Measurements from ENCODE around the gene SCN2A. TPM values are rescaled to one million over a fixed set of nuclear protein-coding genes. Genes with fewer than 3 reads are reported as not detected.

The SCN2A gene
- total and polyA plus RNA-seq, 2 donors (not counting 1 experiment from before 2014, with no cell fraction given) = 0.22 to 0.24 TPM

DNA sequence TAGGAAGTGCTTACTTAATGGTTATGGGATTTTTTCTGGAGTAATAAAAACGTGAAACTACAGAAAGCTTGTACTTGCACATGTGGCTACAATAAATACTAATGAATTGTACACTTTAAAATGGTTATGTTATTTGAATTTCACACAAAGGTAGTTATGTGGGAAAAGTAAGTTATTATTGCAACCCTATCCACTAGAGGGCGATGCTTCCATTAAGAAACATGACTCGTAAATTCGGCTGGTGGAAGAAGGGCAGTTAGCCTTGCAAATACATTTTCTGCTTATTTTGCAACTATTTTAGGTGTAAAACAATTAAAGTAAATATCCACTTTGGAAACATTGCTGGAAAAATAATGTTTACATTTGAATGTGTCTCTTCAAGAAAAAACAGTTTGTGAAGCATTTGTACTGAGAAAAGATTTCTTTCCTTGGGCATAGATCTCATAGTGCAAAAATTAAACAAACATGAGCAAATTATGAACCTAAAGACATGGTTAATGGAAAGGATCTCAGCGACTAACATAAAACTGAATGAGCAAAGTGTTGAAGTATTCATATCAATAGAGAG is 162.2 kb downstream of the SCN2A start:
- Mint-ChIP-seq H3K27me3 (peaks cover 3% of the 10 kb centered on the region), H3K4me1 (no peaks in the 10 kb centered on the region), H3K27ac (no peak overlapping the region), H3K4me3 (no peak overlapping the region), H3K9me3 (ENCODE audit: insufficient read depth) (no peaks in the 10 kb centered on the region)
- no peak overlapping the region for H3K4me3 ChIP-seq (ENCODE audit: control extremely low read depth in 1 of 5, extremely low read depth in 1 of 5, insufficient read depth in 1 of 5, low read depth in 2 of 5, low read length in 4 of 5)
- H3K9ac ChIP-seq (ENCODE audit: low read length) = no peak overlapping the region
- intact Hi-C loops (cut with micrococcal nuclease) = loop anchor here (1.0 to 2.0 kb wide), 5 partner anchors 297 to 727 kb away; partner anchors contain the start of gene SCN1A
- DNase-seq = peak; percentile 75
- CTCF ChIA-PET = interaction anchor here (0.7 to 5.1 kb wide), 10 partner anchors 10 to 510 kb away, joined by 3 to 133 read pairs (median 4); no protein-coding TSS in a partner anchor
- no peaks in the 10 kb centered on the region for H4K20me1 ChIP-seq (ENCODE audit: control insufficient read depth, insufficient read depth, low read length, poor library complexity, severe bottlenecking)
- H3K4me2 ChIP-seq (replicated peaks; ENCODE audit: low read depth, low read length, poor library complexity, severe bottlenecking) = no peak overlapping the region
- no peaks in the 10 kb centered on the region for H3K36me3 ChIP-seq (replicated peaks in 1 of 2; ENCODE audit: control extremely low read depth in 1 of 2, control insufficient read depth in 1 of 2, extremely low read depth in 1 of 2, insufficient read depth in 2 of 2, low read length in 1 of 2)
- H2AFZ ChIP-seq (ENCODE audit: insufficient read depth, low read depth, low read length, poor library complexity, severe bottlenecking) = no peak overlapping the region
- POLR2A ChIA-PET = no interaction called here
- no peaks in the 10 kb centered on the region for H3K4me1 ChIP-seq (ENCODE audit: control insufficient read depth in 2 of 2, insufficient read depth in 2 of 2, low read length in 2 of 2)
- H3K27me3 ChIP-seq (replicated peaks in 1 of 4; ENCODE audit: control extremely low read depth in 1 of 4, control insufficient read depth in 3 of 4, insufficient read depth in 4 of 4, low read length in 3 of 4) = no peaks in the 10 kb centered on the region
- H3K79me2 ChIP-seq (ENCODE audit: control insufficient read depth, insufficient read depth, low read length) = no peaks in the 10 kb centered on the region
- WGBS (ENCODE audit: insufficient coverage) = no CpG with 5 or more reads among the region's 5 CpGs
- no peaks in the 10 kb centered on the region for H3K9me3 ChIP-seq (ENCODE audit: control extremely low read depth in 1 of 3, control insufficient read depth in 2 of 3, insufficient read depth in 1 of 3, low read length in 2 of 3)
- no peak for TF ChIP-seq EZH2 (IDR thresholded peaks at IDR 0.05; ENCODE audit: borderline replicate concordance, insufficient read depth, low read depth, low read length, poor library complexity, severe bottlenecking)
- TF ChIP-seq, protein P1, sequence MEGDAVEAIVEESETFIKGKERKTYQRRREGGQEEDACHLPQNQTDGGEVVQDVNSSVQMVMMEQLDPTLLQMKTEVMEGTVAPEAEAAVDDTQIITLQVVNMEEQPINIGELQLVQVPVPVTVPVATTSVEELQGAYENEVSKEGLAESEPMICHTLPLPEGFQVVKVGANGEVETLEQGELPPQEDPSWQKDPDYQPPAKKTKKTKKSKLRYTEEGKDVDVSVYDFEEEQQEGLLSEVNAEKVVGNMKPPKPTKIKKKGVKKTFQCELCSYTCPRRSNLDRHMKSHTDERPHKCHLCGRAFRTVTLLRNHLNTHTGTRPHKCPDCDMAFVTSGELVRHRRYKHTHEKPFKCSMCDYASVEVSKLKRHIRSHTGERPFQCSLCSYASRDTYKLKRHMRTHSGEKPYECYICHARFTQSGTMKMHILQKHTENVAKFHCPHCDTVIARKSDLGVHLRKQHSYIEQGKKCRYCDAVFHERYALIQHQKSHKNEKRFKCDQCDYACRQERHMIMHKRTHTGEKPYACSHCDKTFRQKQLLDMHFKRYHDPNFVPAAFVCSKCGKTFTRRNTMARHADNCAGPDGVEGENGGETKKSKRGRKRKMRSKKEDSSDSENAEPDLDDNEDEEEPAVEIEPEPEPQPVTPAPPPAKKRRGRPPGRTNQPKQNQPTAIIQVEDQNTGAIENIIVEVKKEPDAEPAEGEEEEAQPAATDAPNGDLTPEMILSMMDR (IDR thresholded peaks at IDR 0.05) = peak; percentile 83
- no peak for ATAC-seq (ENCODE audit: low read depth)
- H3K27ac ChIP-seq (ENCODE audit: low read length in 2 of 2) = no peak overlapping the region

DNA sequence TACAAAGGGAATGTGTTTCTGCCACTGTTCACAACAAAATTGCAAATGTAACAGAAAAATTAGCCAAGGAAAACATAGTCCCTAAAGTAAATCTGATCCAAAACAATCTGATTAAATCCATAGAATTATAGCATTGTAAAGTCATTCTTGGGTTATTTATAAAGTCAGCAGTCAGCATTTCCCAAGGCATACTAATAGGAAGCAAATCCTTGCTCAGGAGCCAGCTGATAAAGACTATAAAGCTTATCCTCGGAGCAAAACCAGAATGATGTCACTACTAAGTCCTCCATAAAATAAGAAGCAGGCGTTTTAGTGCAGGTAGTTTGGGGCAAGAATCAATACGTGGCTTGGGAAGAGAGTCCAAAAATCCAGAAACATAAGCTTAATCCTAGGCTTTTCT is 162.9 kb downstream of the SCN2A start:
- H3K4me3 Mint-ChIP-seq = no peak overlapping the region
- Histone ChIP-seq H2AFZ (ENCODE audit: insufficient read depth, low read depth, low read length, poor library complexity, severe bottlenecking) (no peak overlapping the region), H3K4me3 (ENCODE audit: control extremely low read depth in 1 of 5, extremely low read depth in 1 of 5, insufficient read depth in 1 of 5, low read depth in 2 of 5, low read length in 4 of 5) (no peak overlapping the region), H3K4me2 (replicated peaks; ENCODE audit: low read depth, low read length, poor library complexity, severe bottlenecking) (no peak overlapping the region), H3K27me3 (replicated peaks in 1 of 4; ENCODE audit: control extremely low read depth in 1 of 4, control insufficient read depth in 3 of 4, insufficient read depth in 4 of 4, low read length in 3 of 4) (no peaks in the 10 kb centered on the region), H3K9me3 (ENCODE audit: control extremely low read depth in 1 of 3, control insufficient read depth in 2 of 3, insufficient read depth in 1 of 3, low read length in 2 of 3) (no peaks in the 10 kb centered on the region), H4K20me1 (ENCODE audit: control insufficient read depth, insufficient read depth, low read length, poor library complexity, severe bottlenecking) (no peaks in the 10 kb centered on the region), H3K27ac (ENCODE audit: low read length in 2 of 2) (no peak overlapping the region), H3K36me3 (replicated peaks in 1 of 2; ENCODE audit: control extremely low read depth in 1 of 2, control insufficient read depth in 1 of 2, extremely low read depth in 1 of 2, insufficient read depth in 2 of 2, low read length in 1 of 2) (no peaks in the 10 kb centered on the region), H3K79me2 (ENCODE audit: control insufficient read depth, insufficient read depth, low read length) (no peaks in the 10 kb centered on the region), H3K9ac (ENCODE audit: low read length) (no peak overlapping the region), H3K4me1 (ENCODE audit: control insufficient read depth in 2 of 2, insufficient read depth in 2 of 2, low read length in 2 of 2) (no peaks in the 10 kb centered on the region)
- H3K4me1 Mint-ChIP-seq = no peaks in the 10 kb centered on the region
- WGBS (ENCODE audit: insufficient coverage) = no CpG with 5 or more reads among the region's 3 CpGs
- ChIA-PET CTCF (interaction anchor here (0.9 to 5.1 kb wide), 17 partner anchors 8 to 726 kb away, joined by 3 to 133 read pairs (median 4); partner anchors contain the start of gene SCN1A), POLR2A (no interaction called here)
- no peaks in the 10 kb centered on the region for H3K9me3 Mint-ChIP-seq (ENCODE audit: insufficient read depth)
- intact Hi-C loops (cut with micrococcal nuclease) = no loop called here
- ATAC-seq (ENCODE audit: low read depth) (no peak), DNase-seq (no peak)
- H3K27me3 Mint-ChIP-seq = peaks cover 3% of the 10 kb centered on the region
- no peak overlapping the region for H3K27ac Mint-ChIP-seq
- no peak for TF ChIP-seq EZH2 (IDR thresholded peaks at IDR 0.05; ENCODE audit: borderline replicate concordance, insufficient read depth, low read depth, low read length, poor library complexity, severe bottlenecking)
